Medulla oblongata (tissue), 1 donor: ENCODE results near the gene TMEM86B.

ENCODE experiments used
- DNase-seq: peaks from one replicate; pipeline ENCODE4 v3.0.0-alpha.2; 2015; ENCODE audit errors: extremely low spot score

TMEM86B gene

DNA sequence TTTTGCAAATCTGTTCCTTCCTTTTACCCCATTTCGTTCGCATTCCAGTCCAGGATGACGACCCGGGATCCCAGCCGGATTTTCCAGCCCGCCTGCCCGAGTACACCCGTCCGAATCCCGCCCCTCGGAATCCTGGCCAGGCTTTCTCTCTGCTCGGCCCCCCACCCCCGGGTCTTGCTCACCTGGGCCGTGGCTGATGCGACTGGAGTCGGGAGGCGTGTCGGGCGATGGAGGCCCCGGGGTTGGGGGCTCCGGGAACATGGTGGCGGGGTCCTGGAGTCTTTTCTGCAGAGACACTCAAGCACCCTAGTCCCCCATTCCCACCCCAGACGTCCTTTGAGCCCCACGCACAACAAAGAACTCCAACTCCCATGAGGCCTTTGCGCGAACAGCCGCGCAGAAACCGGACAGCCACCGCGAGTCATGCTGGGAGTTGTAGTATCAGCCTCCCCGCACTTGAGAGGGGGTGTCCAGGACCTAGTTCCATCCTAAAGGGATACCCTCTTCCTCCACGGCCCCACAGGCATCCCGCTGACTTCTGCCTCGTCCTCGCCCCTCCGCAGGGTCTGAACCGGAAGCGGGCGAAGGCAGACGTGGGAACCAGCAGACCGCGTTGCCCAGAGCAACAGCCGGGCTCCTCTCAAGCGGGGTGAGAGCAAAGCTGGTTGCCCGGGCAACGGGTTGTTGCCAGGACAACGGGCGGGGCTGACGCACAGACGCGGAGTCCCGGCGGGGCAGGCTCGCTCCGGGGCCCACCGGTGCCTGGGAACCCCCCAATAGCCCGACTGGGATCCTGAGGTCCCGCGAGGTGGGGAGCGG is 49.6 kb downstream of the TMEM86B start:
- peak; percentile 67 for DNase-seq
